ENCODE data around the gene TTN. TPM values are rescaled to one million over a fixed set of nuclear protein-coding genes. Genes with fewer than 3 reads are reported as not detected.

The TTN gene
- polyA plus RNA-seq, 1 experiment, result not detected

- Histone ChIP-seq H3K27me3 (ENCODE audit: control insufficient read depth, insufficient read depth, low read length) (0 out of 2 replicates have a peak, but pooled peaks cover 2% of the 10 kb centered on the region), H3K4me3 (ENCODE audit: low read depth, low read length) (no peak overlapping the region), H3K36me3 (ENCODE audit: control insufficient read depth, insufficient read depth, low read length) (no peaks in the 10 kb centered on the region)
- DNase-seq (ENCODE audit: low read depth), result no peak
- TF ChIP-seq CTCF (IDR thresholded peaks at IDR 0.05; ENCODE audit: insufficient read depth, low read depth, low read length), result no peak
- ChIA-PET POLR2A (no interaction called here), CTCF (no interaction called here)
These were observed 99.7 kb downstream of the TTN start for GRCh38 chr2:178707476-178707875.

GRCh38 chr2:178704876-178705275, 102.3 kb downstream of the TTN start:
- ChIA-PET CTCF (no interaction called here), POLR2A (no interaction called here)
- DNase-seq (ENCODE audit: low read depth), result no peak
- Histone ChIP-seq H3K4me3 (ENCODE audit: low read depth, low read length) (no peak overlapping the region), H3K36me3 (ENCODE audit: control insufficient read depth, insufficient read depth, low read length) (no peaks in the 10 kb centered on the region), H3K27me3 (ENCODE audit: control insufficient read depth, insufficient read depth, low read length) (0 out of 2 replicates have a peak, but pooled peaks cover 2% of the 10 kb centered on the region)
- TF ChIP-seq CTCF (IDR thresholded peaks at IDR 0.05; ENCODE audit: insufficient read depth, low read depth, low read length), result no peak

GRCh38 chr2:178702361-178702760, 104.9 kb downstream of the TTN start:
- 0 out of 2 replicates have a peak, but pooled peaks cover under 1% of the 10 kb centered on the region for H3K27me3 ChIP-seq (ENCODE audit: control insufficient read depth, insufficient read depth, low read length)
- H3K36me3 ChIP-seq (ENCODE audit: control insufficient read depth, insufficient read depth, low read length), result no peaks in the 10 kb centered on the region
- ChIA-PET POLR2A (no interaction called here), CTCF (interaction anchor here (1.0 kb wide), 1 partner anchor 31 kb away, joined by 3 read pairs; no protein-coding TSS in a partner anchor)
- H3K4me3 ChIP-seq (ENCODE audit: low read depth, low read length), result no peak overlapping the region
- TF ChIP-seq CTCF (IDR thresholded peaks at IDR 0.05; ENCODE audit: insufficient read depth, low read depth, low read length), result no peak
- no peak for DNase-seq (ENCODE audit: low read depth)

GRCh38 chr2:178700922-178701342, 106.3 kb downstream of the TTN start:
- H3K27me3 ChIP-seq (ENCODE audit: control insufficient read depth, insufficient read depth, low read length), result no peaks in the 10 kb centered on the region
- no peaks in the 10 kb centered on the region for H3K36me3 ChIP-seq (ENCODE audit: control insufficient read depth, insufficient read depth, low read length)
- ChIA-PET CTCF (interaction anchor here (0.7 to 2.0 kb wide), 11 partner anchors 9 to 148 kb away, joined by 3 to 8 read pairs (median 3); no protein-coding TSS in a partner anchor), POLR2A (interaction anchor here (0.6 kb wide), 1 partner anchor 321 kb away, joined by 3 read pairs; no protein-coding TSS in a partner anchor)
- H3K4me3 ChIP-seq (ENCODE audit: low read depth, low read length), result no peak overlapping the region
- peak; percentile 90 for TF ChIP-seq CTCF (IDR thresholded peaks at IDR 0.05; ENCODE audit: insufficient read depth, low read depth, low read length)
- no peak for DNase-seq (ENCODE audit: low read depth)

- DNase-seq (ENCODE audit: low read depth), result no peak
- ChIA-PET POLR2A (interaction anchor here (0.6 kb wide), 1 partner anchor 320 kb away, joined by 3 read pairs; no protein-coding TSS in a partner anchor), CTCF (interaction anchor here (0.7 to 2.0 kb wide), 12 partner anchors 8 to 147 kb away, joined by 3 to 8 read pairs (median 3); no protein-coding TSS in a partner anchor)
- TF ChIP-seq CTCF (IDR thresholded peaks at IDR 0.05; ENCODE audit: insufficient read depth, low read depth, low read length), result no peak
- no peaks in the 10 kb centered on the region for H3K27me3 ChIP-seq (ENCODE audit: control insufficient read depth, insufficient read depth, low read length)
- no peak overlapping the region for H3K4me3 ChIP-seq (ENCODE audit: low read depth, low read length)
- H3K36me3 ChIP-seq (ENCODE audit: control insufficient read depth, insufficient read depth, low read length), result no peaks in the 10 kb centered on the region
These were observed 107.1 kb downstream of the TTN start for GRCh38 chr2:178700136-178700535.

Measured in BJ (cell line).